AG08396 (cell line): ENCODE data around the gene FAM161A.
"Not testable (repeated sequence)": the region's sequence is repeated elsewhere in the genome, so short reads cannot be mapped to it uniquely, and the experiment has no call there.

ENCODE experiments used
- DNase-seq: peaks from one replicate; pipeline ENCODE4 v3.0.0; 2012; ENCODE audit warnings: low spot score, mixed read lengths

Gene FAM161A

DNA sequence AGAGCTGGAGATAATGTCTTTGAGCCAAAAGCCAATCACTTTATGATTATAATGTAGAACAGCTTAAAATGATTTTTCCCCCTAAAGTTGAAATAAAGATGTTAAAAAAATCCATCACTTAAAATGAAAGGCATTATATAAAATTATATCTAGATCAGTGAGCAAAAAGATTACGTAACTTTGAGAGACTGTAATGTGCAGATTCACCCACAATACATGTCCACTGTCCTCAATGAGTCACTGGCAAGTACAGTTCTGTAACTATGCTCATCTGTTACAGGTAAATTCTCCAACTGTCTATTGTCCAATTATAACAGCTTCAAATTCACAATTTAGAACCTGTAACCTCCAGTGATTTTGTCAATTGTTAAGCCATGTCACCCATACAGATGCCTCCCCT is 19.0 kb downstream of the FAM161A start:
- no peak for DNase-seq

DNA sequence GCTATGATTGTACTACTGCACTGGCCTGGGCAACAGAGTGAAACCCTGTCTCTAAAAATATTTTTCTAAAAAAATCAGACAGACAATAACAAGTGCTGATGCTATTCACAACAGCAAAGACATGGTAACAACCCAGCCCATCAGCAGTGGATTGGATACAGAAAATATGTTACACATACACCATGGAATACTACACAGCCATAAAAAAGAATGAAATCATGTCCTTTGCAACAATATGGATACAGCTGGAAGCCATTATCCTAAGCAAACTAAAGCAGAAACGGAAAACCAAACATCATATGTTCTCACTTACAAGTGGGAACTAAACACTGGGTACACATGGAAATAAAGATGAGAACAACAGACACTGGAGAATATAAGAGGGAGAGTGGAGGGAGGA is 19.9 kb downstream of the FAM161A start:
- no peak for DNase-seq

DNA sequence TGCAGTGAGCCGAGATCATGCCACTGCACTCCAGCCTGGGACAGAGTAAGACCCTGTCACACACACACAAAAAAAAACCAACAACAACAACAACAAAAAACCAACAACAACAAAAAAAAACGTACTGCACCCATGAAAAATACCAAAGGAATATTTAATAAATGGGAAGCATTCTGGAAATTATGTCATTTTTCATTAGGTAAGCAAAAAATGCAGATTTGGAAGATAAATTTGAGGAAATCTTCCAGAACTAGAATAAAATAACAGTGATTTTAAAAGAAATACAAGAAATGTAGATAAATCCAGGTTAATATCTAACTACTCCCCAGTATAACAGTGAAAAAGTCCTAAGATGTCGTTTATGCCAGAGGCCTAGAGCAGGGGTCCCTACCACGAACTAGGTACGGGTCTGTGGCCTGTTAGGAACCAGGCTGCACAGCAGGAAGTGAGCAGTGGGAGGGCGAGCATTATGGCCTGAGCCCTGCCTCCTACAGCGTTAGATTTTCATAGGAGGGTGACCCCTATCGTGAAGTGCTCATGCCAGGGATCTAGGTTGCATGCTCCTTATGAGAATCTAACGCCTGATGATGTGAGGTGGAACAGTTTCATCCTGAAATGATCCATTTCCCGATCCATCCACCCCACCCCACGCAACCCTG is 21.5 kb downstream of the FAM161A start:
- DNase-seq, result no peak

DNA sequence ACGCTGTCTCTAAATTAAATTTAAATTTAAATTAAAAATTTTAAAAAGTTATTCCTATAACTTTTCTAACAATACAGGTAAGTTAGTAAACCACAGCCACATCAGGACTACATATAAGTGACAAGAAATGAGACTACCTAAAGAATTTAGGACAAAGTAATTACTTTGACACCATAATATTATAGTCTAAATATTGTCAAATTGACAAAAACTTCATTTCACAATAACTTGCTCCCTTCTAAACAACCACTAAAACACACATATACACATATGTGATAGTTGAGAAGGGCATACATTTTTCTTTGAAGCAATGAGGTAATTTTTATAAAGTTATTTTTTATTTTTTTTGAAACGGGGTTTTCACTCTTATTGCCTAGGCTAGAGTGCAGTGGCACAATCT is 31.6 kb downstream of the FAM161A start:
- DNase-seq, result no peak

DNA sequence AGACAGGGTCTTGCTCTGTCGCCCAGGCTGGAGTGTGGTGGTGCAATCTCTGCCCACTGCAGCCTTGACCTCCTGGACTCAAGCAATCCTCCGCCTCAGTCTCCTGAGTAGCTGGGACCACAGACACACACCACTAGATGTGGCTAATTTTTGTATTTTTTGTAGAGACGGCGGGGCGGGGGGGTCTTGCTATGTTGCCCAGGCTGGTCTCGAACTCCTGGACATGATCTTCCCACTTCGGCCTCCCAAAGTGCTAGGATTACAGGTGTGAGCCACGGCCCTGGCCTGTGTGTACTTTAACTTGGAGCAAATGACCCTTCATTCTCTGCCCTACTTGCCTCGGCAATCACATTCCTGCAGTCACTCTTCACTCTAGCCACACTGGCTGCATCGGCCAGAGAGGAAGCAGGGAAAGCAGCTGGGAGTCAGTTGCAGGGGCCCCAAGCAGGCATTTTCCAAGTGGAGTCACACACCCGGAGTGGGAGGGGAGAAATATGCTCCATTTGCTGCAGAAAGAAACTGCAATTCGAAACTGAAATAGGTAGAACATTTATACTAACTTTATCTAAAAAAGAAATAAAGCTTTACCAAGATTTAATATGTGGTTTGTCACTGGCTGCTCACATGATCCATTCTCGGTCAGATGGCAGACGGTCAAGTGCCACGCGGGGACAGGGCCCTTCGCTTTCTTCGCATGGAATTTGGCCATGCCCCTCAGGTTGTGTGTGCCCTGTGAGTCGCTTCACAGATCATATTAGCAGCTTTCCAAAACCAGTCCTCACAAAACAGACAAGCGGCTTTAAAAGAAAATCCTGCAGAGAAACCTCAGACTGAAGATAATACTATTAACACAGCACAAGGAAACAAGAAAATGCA is 37.1 kb downstream of the FAM161A start:
- peak; percentile 13 for DNase-seq

DNA sequence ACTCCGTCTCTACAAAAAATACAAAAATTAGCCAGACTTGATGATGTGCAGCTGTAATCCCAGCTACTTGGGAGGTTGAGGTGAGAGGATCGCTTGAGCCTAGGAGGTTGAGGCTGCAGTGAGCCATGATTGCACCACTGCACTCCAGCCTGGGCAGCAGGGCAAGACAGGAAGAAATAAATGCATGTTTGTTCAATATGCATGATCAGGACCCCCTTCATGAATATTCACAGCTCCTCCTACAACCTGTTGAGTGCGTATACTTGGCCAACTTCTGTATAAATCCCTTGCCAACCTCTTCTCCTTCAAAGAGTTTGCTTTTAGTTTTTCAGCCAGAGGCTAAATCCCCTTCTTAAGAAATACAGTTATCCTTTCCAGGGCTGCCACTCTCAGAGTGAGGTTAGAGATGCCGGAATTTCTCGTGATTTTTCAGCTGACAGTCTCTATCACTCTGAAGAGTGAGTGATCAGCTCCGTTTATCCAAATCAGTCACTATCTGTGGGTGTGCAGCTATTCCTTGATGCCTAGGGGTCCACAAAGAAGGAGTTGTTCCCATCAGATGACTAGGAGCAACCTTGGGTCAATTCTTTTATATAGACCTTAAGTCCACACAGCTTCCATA is 39.2 kb downstream of the FAM161A start:
- no peak for DNase-seq

DNA sequence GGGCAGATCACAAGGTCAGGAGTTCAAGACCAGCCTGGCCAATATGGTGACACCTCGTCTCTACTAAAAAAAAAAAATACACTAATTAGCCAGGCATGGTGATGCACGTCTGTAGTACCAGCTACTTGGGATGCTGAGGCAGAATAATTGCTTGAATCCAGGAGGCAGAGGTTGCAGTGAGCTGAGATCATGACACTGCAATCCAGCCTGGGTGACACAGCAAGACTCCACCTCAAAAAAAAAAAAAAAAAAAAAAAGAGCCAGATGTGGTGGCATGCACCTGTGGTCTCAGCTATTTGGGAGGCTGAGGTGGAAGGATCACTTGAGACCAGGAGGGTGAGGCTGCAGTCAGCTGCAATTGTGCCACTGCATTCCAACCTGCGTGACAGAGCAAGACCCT is 40.5 kb downstream of the FAM161A start:
- DNase-seq, result not testable (repeated sequence)

DNA sequence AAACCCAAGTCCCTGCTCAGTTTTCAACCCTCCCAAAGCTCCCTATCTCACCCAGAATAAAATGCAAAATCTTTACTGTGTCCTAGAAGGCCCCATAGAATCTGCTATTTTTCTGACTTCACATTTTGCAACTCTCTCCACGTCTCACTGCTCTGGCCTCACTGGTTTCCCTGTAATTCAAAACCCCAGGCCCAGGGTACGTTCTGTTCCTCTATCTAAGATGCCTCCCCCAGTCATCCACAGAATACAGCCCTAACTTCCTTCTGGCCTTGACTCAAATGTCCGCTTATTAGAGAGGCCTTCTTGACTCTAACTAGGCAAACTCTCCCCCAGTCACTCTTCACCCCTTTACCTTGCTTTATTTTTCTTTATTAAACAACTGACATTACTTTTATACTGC is 42.0 kb downstream of the FAM161A start:
- DNase-seq, result no peak

DNA sequence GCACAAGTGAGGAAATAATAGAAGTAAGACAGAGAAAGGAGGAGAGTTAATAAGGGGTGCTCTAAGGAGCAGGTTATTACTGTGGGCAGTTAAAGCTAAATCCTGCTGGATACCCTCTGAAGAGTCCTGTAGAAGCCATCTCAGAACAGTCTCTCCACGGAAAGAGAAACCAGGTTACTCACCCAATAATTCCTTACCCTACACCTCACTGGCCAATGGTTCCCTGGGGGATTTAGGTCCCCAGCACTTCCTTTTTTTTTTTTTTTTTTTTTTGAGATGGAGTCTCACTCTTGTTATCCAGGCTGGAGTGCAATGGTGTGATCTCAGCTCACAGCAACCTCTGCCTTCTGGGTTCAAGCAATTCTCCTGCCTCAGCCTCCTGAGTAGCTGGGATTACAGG is 43.7 kb downstream of the FAM161A start:
- not testable (repeated sequence) for DNase-seq

DNA sequence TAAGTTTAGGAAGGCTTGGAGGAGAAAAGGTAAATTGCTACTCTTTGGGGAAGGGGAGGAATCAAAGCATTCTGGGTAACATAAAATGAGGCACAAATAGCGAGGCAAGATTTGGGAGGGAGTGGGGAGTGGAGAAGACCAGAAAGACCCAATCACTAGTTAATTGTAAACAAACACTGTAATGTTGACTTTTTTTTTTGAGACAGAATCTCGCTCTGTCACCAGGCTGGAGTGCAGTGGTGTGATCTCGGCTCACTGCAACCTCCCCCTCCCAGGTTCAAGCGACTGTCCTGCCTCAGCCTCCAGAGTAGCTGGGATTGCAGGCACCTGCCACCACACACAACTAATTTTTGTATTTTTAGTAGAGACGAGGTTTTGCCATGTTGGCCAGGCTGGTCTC is 45.2 kb downstream of the FAM161A start:
- not testable (repeated sequence) for DNase-seq

DNA sequence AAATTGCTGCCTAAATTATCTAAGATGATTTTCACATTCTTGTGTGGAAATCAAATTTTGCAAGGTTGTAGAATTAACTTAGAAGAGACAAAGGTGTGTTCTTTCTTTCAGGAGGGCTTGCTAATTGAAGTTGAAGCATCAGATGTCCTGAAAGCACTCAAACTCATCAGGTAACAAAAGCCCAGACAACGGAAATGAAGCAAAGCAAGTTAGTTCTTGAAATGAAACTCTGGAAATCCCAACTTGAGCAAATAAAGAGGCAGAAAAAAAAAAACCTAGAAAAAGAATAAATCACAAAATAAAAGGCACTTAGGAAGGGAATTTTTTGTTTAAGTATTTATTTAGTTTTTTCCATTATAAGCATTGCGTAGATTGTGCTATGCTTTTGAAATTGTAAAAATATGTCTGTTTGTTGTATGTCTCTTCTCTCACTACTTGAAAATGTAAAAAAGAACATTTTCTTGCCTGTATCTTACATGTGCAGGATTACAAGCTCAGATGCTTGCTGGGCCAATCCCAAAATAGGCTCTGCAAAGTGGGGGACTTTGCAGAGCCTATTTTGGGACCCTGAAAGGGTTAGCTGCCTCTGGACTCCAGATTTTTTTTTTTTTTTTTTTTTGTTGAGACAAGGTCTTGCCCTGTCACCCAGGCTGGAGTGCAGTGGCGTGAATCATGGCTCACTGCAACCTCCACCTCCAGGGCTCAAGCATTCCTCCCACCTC is 46.7 kb downstream of the FAM161A start:
- DNase-seq, result no peak

DNA sequence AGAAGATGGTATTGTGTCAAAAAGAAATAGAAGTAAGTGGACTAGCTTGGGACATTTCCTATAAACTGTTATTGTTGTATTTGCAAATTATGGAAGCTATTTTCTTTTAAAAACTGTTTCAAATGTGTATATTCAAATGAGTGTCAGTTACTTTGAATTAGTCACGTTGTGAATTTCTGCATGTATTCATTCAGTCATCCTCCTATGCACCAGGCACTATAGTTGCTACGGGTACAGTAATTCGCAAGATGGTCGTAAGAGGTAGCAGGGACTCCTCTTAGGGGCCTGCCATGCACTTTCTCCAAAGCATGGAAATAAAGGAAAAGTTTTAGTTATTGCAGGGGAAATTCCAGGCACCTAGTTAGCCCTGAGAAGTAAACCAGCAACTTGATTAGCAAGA is 51.3 kb downstream of the FAM161A start:
- DNase-seq, result no peak

DNA sequence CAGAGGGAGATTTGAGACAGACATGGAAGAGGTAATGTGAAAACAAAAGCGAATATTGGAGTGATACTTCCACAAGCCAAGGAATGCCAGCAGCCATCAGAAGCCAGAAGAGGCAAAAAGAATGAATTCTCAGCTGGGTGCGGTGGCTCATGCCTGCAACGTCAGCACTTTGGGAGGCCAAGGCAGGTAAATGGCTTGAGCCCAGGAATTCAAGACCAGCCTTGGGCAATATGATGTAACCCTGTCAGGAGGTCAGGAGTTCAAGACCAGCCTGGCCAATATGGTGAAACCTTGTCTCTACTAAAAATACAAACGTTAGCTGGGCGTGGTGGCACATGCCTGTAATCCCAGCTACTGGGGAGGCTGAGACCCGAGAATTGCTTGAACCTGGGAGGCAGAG is 54.8 kb downstream of the FAM161A start:
- no peak for DNase-seq

DNA sequence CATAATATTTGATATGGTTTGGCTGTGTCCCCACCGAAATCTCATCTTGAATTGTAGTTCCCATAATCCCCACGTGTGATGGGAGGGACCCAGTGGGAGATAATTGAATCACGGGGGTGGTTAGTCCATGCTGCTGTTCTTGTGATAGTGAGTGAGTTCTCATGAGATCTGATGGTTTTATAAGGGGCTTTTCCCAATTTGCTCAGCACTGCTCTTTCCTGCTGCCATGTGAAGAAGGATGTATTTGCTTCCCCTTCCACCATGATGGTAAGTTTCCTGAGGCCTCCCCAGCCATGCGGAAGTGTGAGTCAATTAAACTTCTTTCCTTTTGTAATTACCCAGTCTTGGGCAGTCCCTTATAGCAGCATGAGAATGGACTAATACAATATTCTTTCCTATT is 56.4 kb downstream of the FAM161A start:
- not testable (repeated sequence) for DNase-seq

DNA sequence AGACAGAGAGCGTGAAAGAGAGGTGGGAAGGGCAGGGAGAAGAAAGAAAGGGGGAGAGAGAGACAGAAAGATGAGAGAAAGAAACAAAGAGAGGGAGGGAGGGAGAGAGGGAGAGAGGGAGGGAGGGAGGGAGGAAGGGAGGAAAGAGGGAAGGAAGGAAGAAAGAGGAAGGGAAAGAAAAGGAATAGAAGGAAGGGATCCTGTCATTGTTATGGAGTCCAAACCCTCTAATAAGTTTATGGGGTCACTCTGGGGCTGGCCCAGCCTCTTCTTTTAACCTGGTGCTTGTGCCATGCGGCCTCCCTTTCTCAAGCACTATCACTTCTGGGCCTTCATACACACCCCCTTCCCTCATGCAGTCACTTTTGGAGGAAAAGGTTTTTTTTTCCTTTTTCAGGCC is 58.5 kb downstream of the FAM161A start:
- no peak for DNase-seq

DNA sequence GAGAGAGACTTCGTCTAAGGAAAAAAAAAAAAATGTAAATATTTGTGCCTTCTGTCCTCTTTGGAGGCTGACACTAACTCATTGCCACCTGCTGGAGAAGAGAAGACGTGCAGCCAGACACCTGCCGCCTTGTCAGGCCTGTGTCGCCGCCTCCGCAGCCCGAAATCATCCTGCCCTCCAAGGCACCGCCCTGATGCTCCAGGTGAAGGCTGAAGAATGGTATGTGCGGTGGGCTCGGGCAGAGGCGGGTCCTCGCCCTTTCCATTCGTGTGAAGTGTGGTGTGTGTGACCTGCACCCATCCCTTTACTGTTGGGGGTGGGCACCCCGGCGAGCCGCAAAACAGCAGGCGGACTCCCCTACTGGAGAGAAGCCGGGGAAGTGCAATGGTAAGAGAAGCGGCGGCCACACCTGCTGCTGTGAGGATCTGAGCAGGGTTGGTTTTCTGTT is 60.4 kb downstream of the FAM161A start:
- peak; percentile 65 for DNase-seq

DNA sequence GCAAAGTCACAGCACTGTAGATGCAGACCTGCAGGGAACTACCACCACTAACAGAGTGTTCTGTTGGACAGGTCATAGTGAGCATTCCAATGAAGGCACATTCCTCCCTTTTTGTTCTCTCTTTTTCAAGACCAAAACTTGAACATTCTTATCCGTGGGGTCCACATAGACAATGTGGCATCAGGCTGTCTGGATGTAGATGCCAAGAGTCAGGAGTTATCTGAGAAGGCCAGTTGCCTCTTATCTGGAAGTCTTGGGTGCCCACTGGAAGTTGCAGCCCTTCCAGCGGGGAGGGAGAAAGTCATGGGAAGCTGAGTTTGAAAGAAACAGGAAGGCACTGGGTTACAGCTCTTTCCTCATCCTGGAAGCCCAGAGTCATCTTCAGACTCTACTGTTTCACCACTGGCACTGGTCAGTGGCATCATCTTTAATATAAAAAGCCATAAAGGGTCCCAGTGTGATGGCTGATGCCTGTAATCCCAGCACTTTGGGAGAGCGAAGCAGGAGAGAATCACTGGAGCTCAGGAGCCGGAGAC is 61.4 kb downstream of the FAM161A start:
- DNase-seq, result no peak

DNA sequence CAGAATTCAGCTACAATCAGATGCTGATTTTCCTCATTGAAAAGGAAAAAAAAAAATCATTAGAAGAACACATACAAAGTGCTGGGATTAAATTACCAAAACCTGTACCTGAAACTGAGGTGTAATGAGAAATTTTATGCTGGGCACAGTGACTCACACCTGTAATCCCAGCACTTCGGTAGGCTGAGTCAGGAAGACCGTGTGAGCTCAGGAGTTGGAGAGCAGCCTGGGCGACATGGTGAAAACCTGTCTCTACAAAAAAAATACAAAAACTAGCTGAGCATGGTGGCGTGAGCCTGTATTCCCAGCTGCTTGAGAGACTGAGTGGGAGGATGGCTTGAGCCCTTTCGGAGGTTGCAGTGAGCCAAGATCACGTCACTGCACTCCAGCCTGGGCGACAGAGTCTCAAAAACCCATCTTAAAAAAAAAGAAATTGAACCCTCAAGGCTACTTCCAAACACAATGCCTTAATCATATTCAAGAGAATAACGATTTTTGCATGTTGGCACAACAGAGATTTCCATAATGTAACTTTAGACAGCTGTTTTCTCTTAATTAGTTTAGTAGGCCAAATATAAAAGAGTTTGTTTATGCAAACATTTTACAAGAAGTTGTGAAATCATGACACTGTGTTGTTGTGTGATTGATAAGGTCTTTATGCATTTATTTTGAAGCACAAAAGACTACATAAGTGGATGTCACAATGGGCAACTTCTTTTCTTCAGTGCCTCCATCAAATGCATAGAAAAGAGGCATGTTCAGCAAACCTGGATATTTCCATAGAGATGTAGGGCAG is 63.9 kb downstream of the FAM161A start:
- no peak for DNase-seq

DNA sequence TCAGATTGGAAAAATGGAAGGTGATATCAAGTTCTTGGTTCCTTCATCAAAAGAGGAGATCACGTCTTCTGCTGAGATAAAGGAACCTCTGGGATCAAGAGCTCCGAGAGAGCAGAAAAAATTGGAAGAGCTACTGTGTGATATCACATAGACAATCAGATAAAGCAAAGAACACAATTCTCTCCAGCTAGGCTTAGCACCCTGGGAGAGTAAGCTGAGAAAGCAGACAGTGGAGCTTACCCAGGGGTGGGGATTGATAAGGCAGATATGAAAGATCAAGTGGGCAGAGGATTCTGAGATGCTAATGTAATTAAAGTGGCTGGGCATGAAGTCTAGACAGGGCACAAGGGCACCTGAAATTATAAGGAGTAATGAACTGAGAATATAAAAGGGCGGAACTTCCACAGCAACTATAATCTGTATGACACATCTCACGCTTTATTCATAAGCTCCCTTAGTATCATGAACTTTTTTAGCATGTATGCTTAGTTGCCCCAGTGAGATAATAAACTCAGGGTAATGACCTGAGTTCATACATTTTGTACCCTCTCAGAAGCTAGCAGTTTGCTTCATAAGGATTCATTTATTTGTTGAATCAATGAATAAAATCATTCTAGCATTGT is 65.8 kb downstream of the FAM161A start:
- DNase-seq, result no peak

DNA sequence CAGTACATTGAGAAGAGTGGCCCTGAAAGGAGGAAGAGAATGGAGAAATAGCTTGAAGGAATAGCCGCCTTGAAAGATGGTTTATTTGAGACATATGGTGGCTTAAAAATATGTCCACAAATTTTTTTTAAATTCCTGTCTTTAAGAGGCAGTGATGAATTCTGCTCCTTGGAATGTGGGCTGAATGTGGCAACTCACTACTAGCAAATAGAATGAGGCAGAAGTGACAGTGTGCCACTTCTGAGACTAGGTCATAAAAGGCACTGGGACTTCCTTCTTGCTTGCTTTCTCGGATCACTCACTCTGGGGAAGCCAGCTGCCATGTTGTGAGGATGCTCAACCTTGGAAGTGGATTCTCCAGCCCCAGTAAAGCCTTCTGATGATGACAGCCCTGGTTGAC is 67.0 kb downstream of the FAM161A start:
- DNase-seq, result no peak

DNA sequence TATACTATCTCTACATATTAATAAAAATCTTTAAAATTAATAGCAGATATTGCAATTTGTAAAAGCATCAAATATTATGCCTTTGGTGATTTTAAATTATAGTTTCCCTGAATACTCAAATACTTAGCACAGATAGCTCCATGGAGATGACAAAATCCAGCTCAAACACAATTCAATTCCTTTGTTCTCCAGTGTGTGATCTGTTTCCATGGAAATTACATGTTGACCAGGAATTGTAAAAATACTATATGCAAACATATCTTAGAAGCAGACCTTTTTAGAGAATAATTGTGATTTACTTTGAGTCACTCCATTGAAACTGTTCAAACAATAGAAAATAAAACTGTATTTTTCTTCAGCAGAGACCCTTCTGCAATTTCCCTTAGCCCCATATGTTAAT is 68.3 kb downstream of the FAM161A start:
- DNase-seq, result no peak
